MM.1S (cell line): ENCODE results near the gene INTS15.

Experiments
- CTCF ChIP-seq: fragments of 300-600 bp; sonication (generic); IDR thresholded peaks from 2 replicates; pipeline ENCODE4 v1.5.1; 2016; ENCODE audit warnings: antibody characterized with exemption, low read length, mixed read lengths
- EZH2phosphoT487 ChIP-seq: fragments of 300-600 bp; sonication (generic); IDR thresholded peaks from 2 replicates; pipeline ENCODE4 v1.6.1; 2018; ENCODE audit warnings: antibody characterized with exemption, low read length

- TF ChIP-seq CTCF (no peak), EZH2phosphoT487 (no peak)
These were observed 25.7 kb upstream of the INTS15 start for GRCh38 chr7:6563936-6564770.
